PFSK-1 (cell line): Measurements from ENCODE around the gene HEBP2.

Experiments used
- FOXP2 ChIP-seq: optimal IDR thresholded peaks from 2 replicates; pipeline ENCODE3; 2011; ENCODE audit warnings: borderline replicate concordance, control low read depth, inconsistent platforms; ENCODE audit not compliant: insufficient read depth; ENCODE audit errors: extremely low read length, extremely low read depth
- POLR2AphosphoS5 ChIP-seq: IDR thresholded peaks from 2 replicates; pipeline ENCODE4 v1.6.1; 2012; ENCODE audit warnings: low read depth, mild to moderate bottlenecking, control low read depth, low read length, moderate library complexity
- SIN3A ChIP-seq: IDR thresholded peaks from 2 replicates; pipeline ENCODE4 v1.6.1; 2012; ENCODE audit warnings: mild to moderate bottlenecking, low read length, moderate library complexity, borderline replicate concordance; ENCODE audit not compliant: insufficient read depth
- TAF1 ChIP-seq: IDR thresholded peaks from 2 replicates; pipeline ENCODE4 v1.6.1; 2012; ENCODE audit warnings: low read length, control low read depth, borderline replicate concordance; ENCODE audit not compliant: insufficient read depth
- TF ChIP-seq, protein P1 (sequence below), 2 experiments: IDR thresholded peaks; 2 replicates each; pipeline versions ENCODE4 v1.6.1 to v1.8.0; 2011 to 2012; ENCODE audit warnings: low read depth in 2 of 2, low read length in 2 of 2, control low read depth in 1 of 2, inconsistent platforms in 1 of 2, mild to moderate bottlenecking in 1 of 2, moderate library complexity in 1 of 2; ENCODE audit not compliant: insufficient read depth in 1 of 2

HEBP2 gene

DNA sequence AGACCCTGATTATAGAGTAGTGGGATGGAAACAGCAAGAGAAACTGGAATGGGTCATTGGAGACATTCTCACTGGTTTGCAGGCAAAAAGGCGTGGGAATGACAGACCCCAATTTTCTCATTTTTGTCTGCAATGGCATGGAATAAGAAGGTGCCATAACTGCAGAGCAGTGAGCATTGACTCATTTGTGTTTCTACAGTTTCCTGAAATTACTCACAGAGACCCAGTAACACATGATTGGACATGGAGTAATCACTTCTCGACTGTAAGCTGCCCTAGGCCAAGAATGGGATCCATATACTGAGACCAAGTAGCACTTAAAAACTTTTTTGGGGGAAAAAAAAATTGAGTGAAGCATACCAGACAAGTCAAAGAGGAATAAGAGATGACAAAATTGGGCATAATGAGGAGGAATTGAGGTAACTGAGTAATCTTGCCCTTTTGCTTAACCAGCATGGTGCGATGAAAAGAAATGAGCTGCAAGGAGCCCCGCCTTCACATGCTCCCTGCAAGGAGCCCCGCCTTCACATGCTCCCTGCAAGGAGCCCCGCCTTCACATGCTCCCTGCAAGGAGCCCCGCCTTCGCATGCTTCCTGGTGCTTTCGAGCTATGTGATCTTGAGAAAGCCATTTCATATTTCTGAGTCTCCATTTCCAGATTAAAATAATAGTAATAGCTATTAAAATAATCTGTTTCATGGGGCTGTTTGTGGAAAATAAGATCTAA is 51.1 kb downstream of the HEBP2 start:
- no peak for TF ChIP-seq FOXP2
- 0 out of 2 replicates have a peak, but pooled peaks have one; percentile 47 for TF ChIP-seq POLR2AphosphoS5

DNA sequence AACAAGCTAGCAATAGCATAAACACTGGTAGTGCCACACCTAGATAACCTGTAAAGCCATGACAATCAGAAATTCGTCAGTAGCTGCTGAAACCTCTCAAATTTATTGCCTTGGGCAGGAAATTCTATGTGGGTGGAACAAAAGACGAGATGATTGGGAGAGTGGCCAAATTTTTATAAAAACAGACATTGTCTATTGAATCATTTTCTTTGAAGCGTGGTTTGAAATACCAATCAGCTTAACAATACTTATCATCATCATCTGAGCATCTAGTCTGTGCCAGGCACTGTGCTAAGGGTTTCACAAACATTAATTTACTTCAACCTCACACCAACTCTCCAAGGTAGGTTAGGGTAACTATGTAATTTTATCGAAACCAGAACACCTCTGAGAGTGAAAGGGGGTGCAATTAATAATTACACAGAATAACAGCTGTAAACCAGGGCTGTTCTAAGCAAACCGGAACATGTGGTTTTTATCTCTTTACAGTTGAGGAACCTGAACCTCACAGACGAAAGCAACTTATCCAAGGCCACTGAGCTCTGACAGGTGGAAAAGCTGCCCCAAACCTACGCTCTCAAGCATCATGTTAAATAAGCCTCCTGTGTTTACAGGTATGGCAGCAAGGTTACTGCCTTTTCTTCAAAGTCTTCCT is 51.9 kb downstream of the HEBP2 start:
- TF ChIP-seq SIN3A (no peak), FOXP2 (no peak)
- TF ChIP-seq, protein P1, sequence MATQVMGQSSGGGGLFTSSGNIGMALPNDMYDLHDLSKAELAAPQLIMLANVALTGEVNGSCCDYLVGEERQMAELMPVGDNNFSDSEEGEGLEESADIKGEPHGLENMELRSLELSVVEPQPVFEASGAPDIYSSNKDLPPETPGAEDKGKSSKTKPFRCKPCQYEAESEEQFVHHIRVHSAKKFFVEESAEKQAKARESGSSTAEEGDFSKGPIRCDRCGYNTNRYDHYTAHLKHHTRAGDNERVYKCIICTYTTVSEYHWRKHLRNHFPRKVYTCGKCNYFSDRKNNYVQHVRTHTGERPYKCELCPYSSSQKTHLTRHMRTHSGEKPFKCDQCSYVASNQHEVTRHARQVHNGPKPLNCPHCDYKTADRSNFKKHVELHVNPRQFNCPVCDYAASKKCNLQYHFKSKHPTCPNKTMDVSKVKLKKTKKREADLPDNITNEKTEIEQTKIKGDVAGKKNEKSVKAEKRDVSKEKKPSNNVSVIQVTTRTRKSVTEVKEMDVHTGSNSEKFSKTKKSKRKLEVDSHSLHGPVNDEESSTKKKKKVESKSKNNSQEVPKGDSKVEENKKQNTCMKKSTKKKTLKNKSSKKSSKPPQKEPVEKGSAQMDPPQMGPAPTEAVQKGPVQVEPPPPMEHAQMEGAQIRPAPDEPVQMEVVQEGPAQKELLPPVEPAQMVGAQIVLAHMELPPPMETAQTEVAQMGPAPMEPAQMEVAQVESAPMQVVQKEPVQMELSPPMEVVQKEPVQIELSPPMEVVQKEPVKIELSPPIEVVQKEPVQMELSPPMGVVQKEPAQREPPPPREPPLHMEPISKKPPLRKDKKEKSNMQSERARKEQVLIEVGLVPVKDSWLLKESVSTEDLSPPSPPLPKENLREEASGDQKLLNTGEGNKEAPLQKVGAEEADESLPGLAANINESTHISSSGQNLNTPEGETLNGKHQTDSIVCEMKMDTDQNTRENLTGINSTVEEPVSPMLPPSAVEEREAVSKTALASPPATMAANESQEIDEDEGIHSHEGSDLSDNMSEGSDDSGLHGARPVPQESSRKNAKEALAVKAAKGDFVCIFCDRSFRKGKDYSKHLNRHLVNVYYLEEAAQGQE (IDR thresholded peaks at IDR 0.05; ENCODE audit: insufficient read depth in 1 of 2, low read depth in 2 of 2, low read length in 2 of 2), result no peak

DNA sequence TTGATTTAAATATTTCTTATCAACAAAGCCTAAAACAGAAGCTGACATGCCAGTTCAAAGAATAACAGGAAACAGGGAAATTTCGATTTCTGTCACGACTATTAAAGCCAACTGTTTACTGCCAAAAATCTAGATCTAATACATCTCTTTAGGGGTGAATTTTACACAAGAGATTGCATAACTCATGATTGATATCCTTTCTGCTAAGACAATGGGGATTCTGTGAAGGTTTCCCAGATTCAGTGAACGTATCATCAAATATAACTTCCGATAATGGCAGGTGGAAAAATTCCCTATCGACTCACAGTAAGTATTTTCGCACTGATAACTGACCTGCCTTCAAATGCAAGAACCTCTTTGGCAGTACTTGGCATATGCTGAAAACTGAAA is 52.4 kb downstream of the HEBP2 start:
- no peak for TF ChIP-seq TAF1
- TF ChIP-seq SIN3A, result no peak
- TF ChIP-seq FOXP2, result no peak
- TF ChIP-seq POLR2AphosphoS5, result no peak
- TF ChIP-seq, protein P1 (IDR thresholded peaks at IDR 0.05; ENCODE audit: insufficient read depth in 1 of 2, low read depth in 2 of 2, low read length in 2 of 2), result no peak

DNA sequence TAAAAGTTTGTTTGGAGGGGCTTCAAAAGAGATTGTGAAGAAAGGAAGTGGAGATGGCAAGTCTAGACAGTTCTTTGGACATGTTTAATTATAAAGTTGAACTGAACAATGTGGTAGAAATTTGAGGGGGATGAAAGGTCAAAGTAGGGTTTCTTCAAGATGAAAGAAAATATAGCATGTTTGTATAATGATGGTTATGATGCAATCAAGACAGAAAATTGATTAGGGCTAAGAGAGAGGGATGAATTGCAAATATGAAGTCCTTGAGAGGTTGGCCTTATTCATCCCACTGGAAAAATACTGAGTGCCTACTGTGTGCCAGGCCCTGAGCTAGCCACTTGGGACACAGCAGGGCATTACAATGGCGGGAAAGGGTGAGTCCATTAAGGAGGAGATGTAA is 57.6 kb downstream of the HEBP2 start:
- TF ChIP-seq TAF1, result no peak
- TF ChIP-seq SIN3A, result no peak
- TF ChIP-seq, protein P1 (IDR thresholded peaks at IDR 0.05; ENCODE audit: insufficient read depth in 1 of 2, low read depth in 2 of 2, low read length in 2 of 2), result no peak
- 0 out of 2 replicates have a peak, but pooled peaks have one; percentile 6 for TF ChIP-seq POLR2AphosphoS5
- no peak for TF ChIP-seq FOXP2

DNA sequence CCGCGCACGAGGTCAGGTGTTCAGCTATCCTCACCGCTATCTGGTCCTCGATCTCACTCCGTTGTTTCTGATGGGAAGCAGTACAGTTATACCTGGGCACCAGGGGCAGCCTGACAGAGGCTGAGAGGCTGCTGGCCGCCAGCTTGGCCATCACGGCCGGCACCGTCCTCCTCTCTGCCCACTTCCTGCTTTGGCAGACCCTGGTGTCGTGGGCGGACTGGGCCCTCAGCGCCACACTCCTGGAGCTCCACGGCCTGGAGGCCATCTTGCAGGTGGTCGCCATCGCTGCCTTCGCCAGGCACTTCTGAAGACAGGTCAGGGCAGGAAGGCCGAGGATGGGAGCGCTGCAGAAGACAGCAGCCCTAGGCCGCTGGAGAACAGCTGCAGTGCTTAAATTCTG is 60.1 kb downstream of the HEBP2 start:
- TF ChIP-seq TAF1, result no peak
- TF ChIP-seq FOXP2, result no peak
- TF ChIP-seq, protein P1 (IDR thresholded peaks at IDR 0.05; ENCODE audit: insufficient read depth in 1 of 2, low read depth in 2 of 2, low read length in 2 of 2), result no peak
- no peak for TF ChIP-seq SIN3A
